Measurements from ENCODE around the gene SIDT1.

SIDT1 gene

GRCh38 chr3:113648524-113648923 lies 116.2 kb downstream of the SIDT1 start:
- Mint-ChIP-seq H3K36me3 (peaks cover 18 to 45% of the 10 kb centered on the region in 2 donors), H3K27me3 (no peaks in the 10 kb centered on the region), H3K9me3 (peaks cover 3 to 4% of the 10 kb centered on the region in 2 donors), H3K4me3 (no peak overlapping the region), H3K27ac (no peak overlapping the region), H3K4me1 (peaks cover 7 to 13% of the 10 kb centered on the region in 2 donors)
- no peak for DNase-seq
- no peak for ATAC-seq (replicated peaks)

- Mint-ChIP-seq H3K9me3 (peaks cover 0 to 2% of the 10 kb centered on the region in 2 donors), H3K4me1 (peaks cover 7 to 13% of the 10 kb centered on the region in 2 donors), H3K36me3 (peaks cover 11 to 37% of the 10 kb centered on the region in 2 donors), H3K27me3 (no peaks in the 10 kb centered on the region), H3K27ac (no peak overlapping the region), H3K4me3 (no peak overlapping the region)
- ATAC-seq (replicated peaks) = no peak
- DNase-seq = no peak
Measured at GRCh38 chr3:113649174-113649845, 117.0 kb downstream of the SIDT1 start.

GRCh38 chr3:113654310-113654709 lies 122.0 kb downstream of the SIDT1 start:
- Mint-ChIP-seq H3K9me3 (peaks cover 8 to 12% of the 10 kb centered on the region in 2 donors), H3K4me3 (no peak overlapping the region), H3K27me3 (no peaks in the 10 kb centered on the region), H3K36me3 (peaks cover 48 to 57% of the 10 kb centered on the region in 2 donors), H3K27ac (no peak overlapping the region), H3K4me1 (peaks cover 49 to 55% of the 10 kb centered on the region in 2 donors)
- DNase-seq (no peak), ATAC-seq (replicated peaks) (no peak)

GRCh38 chr3:113654851-113655250 lies 122.5 kb downstream of the SIDT1 start:
- no peak overlapping the region for H3K27ac Mint-ChIP-seq
- peaks cover 53 to 63% of the 10 kb centered on the region in 2 donors for H3K36me3 Mint-ChIP-seq
- ATAC-seq (replicated peaks) = no peak
- peaks cover 8 to 16% of the 10 kb centered on the region in 2 donors for H3K9me3 Mint-ChIP-seq
- H3K4me1 Mint-ChIP-seq = peaks cover 54 to 60% of the 10 kb centered on the region in 2 donors
- no peaks in the 10 kb centered on the region for H3K27me3 Mint-ChIP-seq
- H3K4me3 Mint-ChIP-seq = no peak overlapping the region
- no peak for DNase-seq

GRCh38 chr3:113658107-113658506 lies 125.8 kb downstream of the SIDT1 start:
- ATAC-seq (replicated peaks) (no peak), DNase-seq (no peak)
- Mint-ChIP-seq H3K9me3 (peaks cover 8 to 17% of the 10 kb centered on the region in 2 donors), H3K4me3 (no peak overlapping the region), H3K27me3 (no peaks in the 10 kb centered on the region), H3K27ac (peak overlapping the region; percentile 57), H3K4me1 (peaks cover 68 to 83% of the 10 kb centered on the region in 2 donors), H3K36me3 (peaks cover 69 to 75% of the 10 kb centered on the region in 2 donors)

DNA sequence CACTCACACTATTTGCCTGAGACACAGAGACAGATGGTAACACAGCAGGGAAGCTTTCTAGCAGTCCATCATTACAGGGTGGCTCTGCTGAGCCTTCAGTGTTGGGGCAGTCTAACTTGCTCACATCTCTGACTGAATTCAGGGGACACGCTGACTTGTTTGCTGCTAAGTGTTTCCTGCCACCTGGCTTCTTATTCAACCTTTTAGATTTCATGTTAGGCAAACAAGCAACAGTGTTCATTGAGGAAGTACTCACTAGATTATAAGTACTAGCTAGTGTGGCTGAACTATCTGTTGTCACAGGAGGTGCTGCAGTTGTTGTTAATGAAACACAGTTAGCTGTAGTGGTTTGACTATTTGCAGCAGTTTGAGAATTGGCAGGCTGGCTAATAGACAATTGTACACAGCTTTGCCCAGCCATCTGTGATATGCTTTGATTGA lies 126.8 kb downstream of the SIDT1 start:
- H3K9me3 Mint-ChIP-seq = peaks cover 8 to 17% of the 10 kb centered on the region in 2 donors
- H3K27ac Mint-ChIP-seq = peak overlapping the region; percentile 95
- H3K4me3 Mint-ChIP-seq = peak overlapping the region; percentile 44 to 67
- H3K4me1 Mint-ChIP-seq = peaks cover 70 to 90% of the 10 kb centered on the region in 2 donors
- H3K27me3 Mint-ChIP-seq = no peaks in the 10 kb centered on the region
- DNase-seq = peak; percentile 8
- peak; percentile 68 to 79 for ATAC-seq (replicated peaks)
- peaks cover 77 to 84% of the 10 kb centered on the region in 2 donors for H3K36me3 Mint-ChIP-seq

DNA sequence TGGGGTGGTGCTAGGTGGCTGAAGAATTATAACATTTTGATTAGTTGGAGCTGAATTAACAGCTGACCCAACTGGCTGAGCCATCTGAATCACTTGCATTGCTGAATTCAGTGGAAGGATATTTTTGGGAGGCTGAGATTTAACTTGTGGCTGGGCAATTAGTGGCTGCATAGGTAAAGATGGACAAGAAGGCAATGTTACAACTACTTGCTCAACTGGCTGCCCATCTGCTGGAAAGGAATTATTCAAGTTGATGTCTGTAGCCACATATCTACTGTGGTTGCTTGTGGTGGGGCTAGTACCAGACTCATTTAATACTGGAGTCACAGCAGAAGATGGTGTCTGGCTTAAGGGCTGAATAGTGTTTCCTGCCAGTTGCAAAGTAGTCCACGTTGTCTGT lies 127.6 kb downstream of the SIDT1 start:
- Mint-ChIP-seq H3K9me3 (peaks cover 6 to 17% of the 10 kb centered on the region in 2 donors), H3K4me1 (peaks cover 68 to 88% of the 10 kb centered on the region in 2 donors), H3K27me3 (no peaks in the 10 kb centered on the region), H3K36me3 (peaks cover 77 to 85% of the 10 kb centered on the region in 2 donors), H3K27ac (peak overlapping the region; percentile 95), H3K4me3 (peak overlapping the region in 1 of 2 donors; percentile 44)
- no peak for ATAC-seq (replicated peaks)
- DNase-seq = no peak

GRCh38 chr3:113660458-113660857 lies 128.1 kb downstream of the SIDT1 start:
- H3K9me3 Mint-ChIP-seq = peaks cover 3 to 17% of the 10 kb centered on the region in 2 donors
- H3K27ac Mint-ChIP-seq = peak overlapping the region; percentile 95
- peaks cover 75 to 82% of the 10 kb centered on the region in 2 donors for H3K36me3 Mint-ChIP-seq
- peaks cover 64 to 86% of the 10 kb centered on the region in 2 donors for H3K4me1 Mint-ChIP-seq
- ATAC-seq (replicated peaks) (peak; percentile 26 to 38), DNase-seq (no peak)
- no peaks in the 10 kb centered on the region for H3K27me3 Mint-ChIP-seq
- H3K4me3 Mint-ChIP-seq = peak overlapping the region; percentile 17 to 64

- peak overlapping the region; percentile 95 for H3K27ac Mint-ChIP-seq
- peak overlapping the region; percentile 17 to 64 for H3K4me3 Mint-ChIP-seq
Measured at GRCh38 chr3:113660896-113661295, 128.5 kb downstream of the SIDT1 start.

GRCh38 chr3:113662824-113663223 lies 130.5 kb downstream of the SIDT1 start:
- Mint-ChIP-seq H3K4me1 (peaks cover 46 to 69% of the 10 kb centered on the region in 2 donors), H3K36me3 (peaks cover 52 to 61% of the 10 kb centered on the region in 2 donors), H3K27ac (peak overlapping the region; percentile 65), H3K9me3 (peaks cover 0 to 6% of the 10 kb centered on the region in 2 donors), H3K4me3 (no peak overlapping the region), H3K27me3 (no peaks in the 10 kb centered on the region)
- no peak for DNase-seq
- no peak for ATAC-seq (replicated peaks)

More at GRCh38 chr3:113660896-113661295, 128.5 kb downstream of the SIDT1 start:
- peaks cover 60 to 82% of the 10 kb centered on the region in 2 donors for H3K4me1 Mint-ChIP-seq
- DNase-seq (peak; percentile 23), ATAC-seq (replicated peaks) (peak; percentile 76 to 78)
- H3K9me3 Mint-ChIP-seq = peaks cover 3 to 13% of the 10 kb centered on the region in 2 donors
- H3K36me3 Mint-ChIP-seq = peaks cover 70 to 78% of the 10 kb centered on the region in 2 donors
- no peaks in the 10 kb centered on the region for H3K27me3 Mint-ChIP-seq

DNA sequence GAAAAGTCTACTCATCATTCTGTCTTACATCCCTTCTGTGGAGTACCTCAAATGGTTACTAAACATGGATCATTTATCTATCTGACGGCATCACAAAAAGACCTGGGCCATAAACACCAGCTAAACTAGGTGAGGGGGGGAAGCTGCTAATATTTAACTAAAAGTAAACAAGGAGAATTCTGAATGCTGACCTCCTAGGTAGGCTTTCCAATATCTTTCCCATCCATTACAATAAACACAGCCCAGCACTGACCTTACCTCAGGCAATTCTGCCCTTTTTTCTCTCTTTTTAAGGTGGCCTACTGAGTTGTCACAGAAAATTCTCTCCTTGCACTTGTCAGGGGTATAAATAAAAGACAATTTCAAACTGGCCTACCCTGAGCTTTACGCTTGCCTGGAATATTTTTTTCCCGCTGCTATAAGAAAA lies 131.0 kb downstream of the SIDT1 start:
- peaks cover 45 to 69% of the 10 kb centered on the region in 2 donors for H3K4me1 Mint-ChIP-seq
- no peaks in the 10 kb centered on the region for H3K27me3 Mint-ChIP-seq
- DNase-seq = no peak
- no peak for ATAC-seq (replicated peaks)
- no peak overlapping the region for H3K4me3 Mint-ChIP-seq
- H3K27ac Mint-ChIP-seq = no peak overlapping the region
- H3K9me3 Mint-ChIP-seq = peaks cover 0 to 6% of the 10 kb centered on the region in 2 donors
- H3K36me3 Mint-ChIP-seq = peaks cover 47 to 56% of the 10 kb centered on the region in 2 donors

DNA sequence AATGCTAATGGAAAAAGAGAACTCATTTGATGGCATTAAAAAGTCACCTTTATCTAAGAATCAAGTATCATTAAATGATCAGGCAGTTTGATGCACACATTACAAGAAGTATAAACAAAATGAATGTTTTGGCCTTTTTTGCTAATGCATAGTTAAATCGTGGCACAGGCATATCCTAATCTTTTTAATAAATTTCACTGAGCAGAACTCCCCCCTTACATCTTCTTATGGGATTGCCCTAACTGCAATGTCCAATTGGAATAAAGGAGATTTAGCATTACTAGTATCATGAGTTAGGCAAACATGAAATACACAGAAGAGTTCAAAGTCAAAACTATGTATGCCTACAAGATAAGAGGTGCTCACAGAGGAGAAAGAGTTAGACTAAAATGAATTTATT lies 131.4 kb downstream of the SIDT1 start:
- Mint-ChIP-seq H3K36me3 (peaks cover 45 to 57% of the 10 kb centered on the region in 2 donors), H3K4me3 (no peak overlapping the region), H3K27me3 (no peaks in the 10 kb centered on the region), H3K4me1 (peaks cover 46 to 69% of the 10 kb centered on the region in 2 donors), H3K9me3 (peaks cover 0 to 6% of the 10 kb centered on the region in 2 donors), H3K27ac (no peak overlapping the region)
- no peak for DNase-seq
- ATAC-seq (replicated peaks) = no peak

GRCh38 chr3:113664523-113665094 lies 132.3 kb downstream of the SIDT1 start:
- Mint-ChIP-seq H3K4me3 (no peak overlapping the region), H3K36me3 (peaks cover 37 to 61% of the 10 kb centered on the region in 2 donors)
- ATAC-seq (replicated peaks) = no peak

DNA sequence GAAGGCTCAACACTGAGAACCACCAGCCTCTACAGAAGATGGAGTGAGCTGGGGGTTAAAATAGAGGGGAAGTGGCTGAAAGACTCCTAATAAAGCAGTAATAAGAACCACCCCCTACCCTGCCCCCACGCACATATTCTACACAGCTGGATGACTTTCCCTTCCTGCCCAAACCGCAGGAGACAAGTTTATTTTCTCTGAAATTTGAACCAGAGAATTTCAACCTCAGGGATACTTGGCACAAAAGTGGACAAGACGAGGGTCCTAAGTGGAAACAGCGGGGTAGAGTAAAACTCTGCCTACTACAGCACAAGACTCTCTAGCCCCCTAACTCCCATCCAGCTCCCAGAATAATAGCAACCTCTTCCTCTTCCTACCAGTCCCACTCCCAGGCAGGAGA lies 135.7 kb downstream of the SIDT1 start:
- no peak for DNase-seq
- Mint-ChIP-seq H3K36me3 (peaks cover 31 to 49% of the 10 kb centered on the region in 2 donors), H3K4me3 (peak overlapping the region in 1 of 2 donors; percentile 12), H3K27me3 (no peaks in the 10 kb centered on the region), H3K9me3 (peaks cover 0 to 2% of the 10 kb centered on the region in 2 donors), H3K27ac (peak overlapping the region; percentile 91), H3K4me1 (peaks cover 18 to 56% of the 10 kb centered on the region in 2 donors)
- peak; percentile 31 to 39 for ATAC-seq (replicated peaks)

More at GRCh38 chr3:113664523-113665094, 132.3 kb downstream of the SIDT1 start:
- Mint-ChIP-seq H3K4me1 (peaks cover 38 to 69% of the 10 kb centered on the region in 2 donors), H3K27ac (no peak overlapping the region), H3K27me3 (no peaks in the 10 kb centered on the region), H3K9me3 (peaks cover 0 to 2% of the 10 kb centered on the region in 2 donors)
- DNase-seq = no peak
